Smooth muscle cell (in vitro differentiated cells): ENCODE measurements around the gene C11orf97. TPM values are rescaled to one million over a fixed set of nuclear protein-coding genes. Genes with fewer than 3 reads are reported as not detected.
"Not testable (repeated sequence)": the region's sequence is repeated elsewhere in the genome, so short reads cannot be mapped to it uniquely, and the experiment has no call there.

Experiments
- DNase-seq: peaks from one replicate; lab custom pipeline; 2025; ENCODE audit not compliant: unreplicated experiment; lab: John Stamatoyannopoulos, UW
- H2AFZ ChIP-seq: fragments of 200-600 bp; sonication (generic); 2 replicates; pipeline ENCODE4 v1.6.0; 2016; ENCODE audit warnings: antibody characterized with exemption, low read depth, mild to moderate bottlenecking
- H3F3A ChIP-seq: fragments of 200-600 bp; sonication (generic); 2 replicates; pipeline ENCODE4 v1.6.0; 2017; ENCODE audit warnings: antibody characterized with exemption, low read depth
- H3K27ac ChIP-seq: fragments of 200-600 bp; sonication (generic); 2 replicates; pipeline ENCODE4 v1.5.1; 2016; ENCODE audit warnings: low read depth, mild to moderate bottlenecking
- H3K27me3 ChIP-seq: fragments of 200-600 bp; sonication (generic); 2 replicates; pipeline ENCODE4 v1.6.1; 2016; ENCODE audit warnings: low read depth, mild to moderate bottlenecking
- H3K36me3 ChIP-seq: fragments of 200-600 bp; sonication (generic); 2 replicates; pipeline ENCODE4 v1.5.1; 2016; ENCODE audit warnings: low read depth
- H3K4me1 ChIP-seq: fragments of 200-600 bp; sonication (generic); 2 replicates; pipeline ENCODE4 v1.5.1; 2016; ENCODE audit warnings: low read depth
- H3K4me2 ChIP-seq: fragments of 200-600 bp; sonication (generic); 2 replicates; pipeline ENCODE4 v1.6.0; 2016; ENCODE audit warnings: mild to moderate bottlenecking
- H3K4me3 ChIP-seq: fragments of 200-600 bp; sonication (generic); 2 replicates; pipeline ENCODE4 v1.5.1; 2016; ENCODE audit warnings: mild to moderate bottlenecking
- H3K79me2 ChIP-seq: fragments of 200-600 bp; sonication (generic); 2 replicates; pipeline ENCODE4 v1.6.0; 2016; ENCODE audit warnings: low read depth, mild to moderate bottlenecking
- H3K9ac ChIP-seq: fragments of 200-600 bp; sonication (generic); 2 replicates; pipeline ENCODE4 v1.6.0; 2016; ENCODE audit warnings: low read depth
- H3K9me3 ChIP-seq: fragments of 200-600 bp; sonication (generic); replicated peaks from 2 replicates; pipeline ENCODE4 v1.5.1; 2016; ENCODE audit warnings: low read depth
- H4K20me1 ChIP-seq: fragments of 200-600 bp; sonication (generic); 2 replicates; pipeline ENCODE4 v1.6.0; 2016; ENCODE audit warnings: low read depth
- WGBS: methylation state at CpG from one replicate; pipeline ENCODE4 v1.1.7; 2016; ENCODE audit warnings: low lambda C conversion rate; 5-methylcytosine and 5-hydroxymethylcytosine counted together
- polyA plus RNA-seq: library from polyadenylated mRNA; unstranded; fragments of >200 nt; fragmentation: Nextera tagmentation; extraction: Ambion mirVana; gene quantifications from 2 replicates; pipeline ENCODE4 v1.2.1, GENCODE V29; 2016
- total RNA-seq: library from RNA; depleted of rRNA; stranded (reverse); fragments of >200 nt; gene quantifications from 2 replicates; pipeline ENCODE4 v1.2.3, GENCODE V29; 2014
- TF ChIP-seq, protein P1 (sequence below): fragments of 200-600 bp; sonication (generic); IDR thresholded peaks from 2 replicates; pipeline ENCODE4 v1.5.1; 2017; ENCODE audit warnings: borderline replicate concordance, mild to moderate bottlenecking, antibody characterized with exemption; ENCODE audit not compliant: insufficient read depth, poor library complexity, severe bottlenecking

The C11orf97 gene
- total and polyA plus RNA-seq, 2 experiments from 2014 or later: not detected

GRCh38 chr11:94546886-94547285, 34.6 kb downstream of the C11orf97 start:
- Histone ChIP-seq H3K79me2 (peaks cover 45% of the 10 kb centered on the region), H3K4me3 (peak overlapping the region; percentile 90), H3K9ac (no peak overlapping the region), H3K27me3 (no peaks in the 10 kb centered on the region), H4K20me1 (peaks cover 59% of the 10 kb centered on the region), H3K36me3 (no peaks in the 10 kb centered on the region), H3K4me2 (peak overlapping the region; percentile 97), H3K27ac (no peak overlapping the region), H3K4me1 (peaks cover 25% of the 10 kb centered on the region), H3K9me3 (no peaks in the 10 kb centered on the region), H2AFZ (no peak overlapping the region), H3F3A (no peaks in the 10 kb centered on the region)
- DNase-seq: no peak
- WGBS: 90% methylated on average over 1 of the region's 1 CpG
- TF ChIP-seq, protein P1, sequence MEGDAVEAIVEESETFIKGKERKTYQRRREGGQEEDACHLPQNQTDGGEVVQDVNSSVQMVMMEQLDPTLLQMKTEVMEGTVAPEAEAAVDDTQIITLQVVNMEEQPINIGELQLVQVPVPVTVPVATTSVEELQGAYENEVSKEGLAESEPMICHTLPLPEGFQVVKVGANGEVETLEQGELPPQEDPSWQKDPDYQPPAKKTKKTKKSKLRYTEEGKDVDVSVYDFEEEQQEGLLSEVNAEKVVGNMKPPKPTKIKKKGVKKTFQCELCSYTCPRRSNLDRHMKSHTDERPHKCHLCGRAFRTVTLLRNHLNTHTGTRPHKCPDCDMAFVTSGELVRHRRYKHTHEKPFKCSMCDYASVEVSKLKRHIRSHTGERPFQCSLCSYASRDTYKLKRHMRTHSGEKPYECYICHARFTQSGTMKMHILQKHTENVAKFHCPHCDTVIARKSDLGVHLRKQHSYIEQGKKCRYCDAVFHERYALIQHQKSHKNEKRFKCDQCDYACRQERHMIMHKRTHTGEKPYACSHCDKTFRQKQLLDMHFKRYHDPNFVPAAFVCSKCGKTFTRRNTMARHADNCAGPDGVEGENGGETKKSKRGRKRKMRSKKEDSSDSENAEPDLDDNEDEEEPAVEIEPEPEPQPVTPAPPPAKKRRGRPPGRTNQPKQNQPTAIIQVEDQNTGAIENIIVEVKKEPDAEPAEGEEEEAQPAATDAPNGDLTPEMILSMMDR: no peak

GRCh38 chr11:94549146-94549545, 36.9 kb downstream of the C11orf97 start:
- H3K79me2 ChIP-seq: peaks cover 45% of the 10 kb centered on the region
- H3K9ac ChIP-seq: no peak overlapping the region
- WGBS: 76% methylated on average over 5 of the region's 5 CpGs

GRCh38 chr11:94550513-94550912, 38.3 kb downstream of the C11orf97 start:
- peaks cover 20% of the 10 kb centered on the region for H3K4me1 ChIP-seq
- 83% methylated on average over 4 of the region's 4 CpGs for WGBS
- TF ChIP-seq, protein P1: no peak
- H3K36me3 ChIP-seq: no peaks in the 10 kb centered on the region
- H3K27me3 ChIP-seq: no peaks in the 10 kb centered on the region
- no peak overlapping the region for H3K27ac ChIP-seq
- peaks cover 54% of the 10 kb centered on the region for H4K20me1 ChIP-seq
- H3K4me2 ChIP-seq: no peak overlapping the region
- H2AFZ ChIP-seq: no peak overlapping the region
- no peaks in the 10 kb centered on the region for H3F3A ChIP-seq
- DNase-seq: no peak
- H3K79me2 ChIP-seq: peaks cover 35% of the 10 kb centered on the region
- H3K9me3 ChIP-seq: no peaks in the 10 kb centered on the region
- H3K9ac ChIP-seq: no peak overlapping the region
- H3K4me3 ChIP-seq: no peak overlapping the region

More at GRCh38 chr11:94549146-94549545, 36.9 kb downstream of the C11orf97 start:
- H4K20me1 ChIP-seq: peaks cover 59% of the 10 kb centered on the region
- H3K9me3 ChIP-seq: no peaks in the 10 kb centered on the region
- H3K4me2 ChIP-seq: peak overlapping the region; percentile 39
- no peaks in the 10 kb centered on the region for H3K36me3 ChIP-seq
- no peak overlapping the region for H2AFZ ChIP-seq
- H3F3A ChIP-seq: no peaks in the 10 kb centered on the region
- no peak for DNase-seq
- H3K27me3 ChIP-seq: no peaks in the 10 kb centered on the region
- TF ChIP-seq, protein P1: no peak
- H3K27ac ChIP-seq: no peak overlapping the region
- H3K4me1 ChIP-seq: peaks cover 20% of the 10 kb centered on the region
- peak overlapping the region; percentile 9 for H3K4me3 ChIP-seq

DNA sequence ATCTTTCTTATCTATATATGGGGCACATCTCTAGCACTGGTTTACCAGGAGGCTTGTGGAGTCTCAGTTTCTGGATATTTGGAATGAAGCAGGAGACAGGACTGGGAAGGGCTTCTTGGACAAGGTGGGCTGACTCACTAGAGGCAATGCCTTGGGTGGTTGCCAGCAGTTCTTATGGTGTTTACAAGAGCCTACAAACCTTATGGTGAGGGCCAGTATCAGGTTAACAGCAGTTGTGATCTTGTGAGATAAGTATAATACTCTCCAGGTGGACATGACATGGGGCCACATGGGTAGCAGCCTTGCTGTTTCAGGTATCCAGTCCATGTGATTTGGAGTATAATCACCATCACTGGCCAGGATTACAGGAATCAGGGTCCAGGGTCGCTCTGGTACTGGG, 41.7 kb downstream of the C11orf97 start:
- Histone ChIP-seq H3K9me3 (no peaks in the 10 kb centered on the region), H4K20me1 (peaks cover 20% of the 10 kb centered on the region), H2AFZ (no peak overlapping the region), H3K79me2 (peaks cover 8% of the 10 kb centered on the region), H3F3A (no peaks in the 10 kb centered on the region), H3K4me2 (no peak overlapping the region), H3K27me3 (no peaks in the 10 kb centered on the region), H3K36me3 (no peaks in the 10 kb centered on the region), H3K27ac (no peak overlapping the region), H3K9ac (no peak overlapping the region), H3K4me1 (peaks cover 4% of the 10 kb centered on the region), H3K4me3 (no peak overlapping the region)
- TF ChIP-seq, protein P1: no peak
- 95% methylated on average over 1 of the region's 1 CpG for WGBS
- DNase-seq: no peak

DNA sequence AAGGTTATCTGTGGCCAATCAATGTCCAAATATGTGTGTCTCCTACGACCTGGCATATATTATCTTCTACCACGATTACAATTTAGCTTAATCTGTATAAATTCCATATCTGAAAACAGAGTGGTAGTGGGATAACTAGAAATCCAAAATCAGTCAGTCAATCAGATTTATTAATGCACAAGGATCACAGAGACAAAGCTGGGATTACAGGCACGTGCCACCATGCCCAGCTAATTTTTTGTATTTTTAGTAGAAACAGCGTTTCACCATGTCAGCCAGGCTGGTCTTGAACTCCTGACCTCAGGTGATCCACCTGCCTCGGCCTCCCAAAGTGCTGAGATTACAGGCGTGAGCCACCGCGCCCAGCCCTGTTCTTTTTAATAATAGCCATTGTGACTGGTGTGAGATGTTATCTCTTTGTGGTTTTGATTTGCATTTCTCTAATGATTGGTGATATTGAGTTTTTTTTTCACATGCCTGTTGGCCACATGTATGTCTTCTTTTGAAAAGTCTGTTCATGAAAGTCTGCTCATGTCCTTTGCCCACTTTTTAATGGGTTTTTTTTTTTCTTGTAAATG, 43.6 kb downstream of the C11orf97 start:
- H3K4me3 ChIP-seq, H3K79me2 ChIP-seq, H3K36me3 ChIP-seq, H4K20me1 ChIP-seq, H2AFZ ChIP-seq, H3K9ac ChIP-seq, DNase-seq, H3K4me2 ChIP-seq, H3K27ac ChIP-seq, H3F3A ChIP-seq, H3K9me3 ChIP-seq, H3K27me3 ChIP-seq, H3K4me1 ChIP-seq: not testable (repeated sequence)
- WGBS: 91% methylated on average over 8 of the region's 8 CpGs
